Measurements from ENCODE around the gene CYP2S1.
"Not testable (repeated sequence)": the region's sequence is repeated elsewhere in the genome, so short reads cannot be mapped to it uniquely, and the experiment has no call there.

Gene CYP2S1

DNA sequence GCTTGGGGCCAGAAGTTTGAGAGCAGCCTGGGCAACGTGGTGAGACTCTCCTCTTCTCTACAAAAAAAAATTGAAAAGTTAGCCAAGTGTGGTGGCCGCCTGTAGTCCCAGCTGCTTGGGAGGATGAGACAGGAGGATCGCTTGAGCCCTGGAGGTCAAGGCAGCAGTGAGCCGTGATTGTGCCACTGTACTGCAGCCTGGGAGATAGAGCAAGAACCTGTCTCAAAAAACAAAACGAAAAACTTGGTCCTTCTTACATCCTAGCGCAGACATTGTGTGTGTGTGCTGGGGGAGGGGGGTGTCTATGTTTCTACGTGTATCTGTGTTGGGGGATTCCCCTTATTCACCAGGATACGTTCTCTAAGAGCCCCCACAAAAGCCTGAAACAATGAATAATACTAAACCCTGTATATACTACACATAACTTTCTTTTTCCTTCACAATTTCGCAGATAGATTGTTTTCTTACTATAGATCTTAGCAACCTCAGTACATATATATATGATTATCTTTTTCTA is 33.9 kb downstream of the CYP2S1 start:
- no peak for DNase-seq

GRCh38 chr19:41228486-41228885 is 35.5 kb downstream of the CYP2S1 start:
- no peak for DNase-seq

DNA sequence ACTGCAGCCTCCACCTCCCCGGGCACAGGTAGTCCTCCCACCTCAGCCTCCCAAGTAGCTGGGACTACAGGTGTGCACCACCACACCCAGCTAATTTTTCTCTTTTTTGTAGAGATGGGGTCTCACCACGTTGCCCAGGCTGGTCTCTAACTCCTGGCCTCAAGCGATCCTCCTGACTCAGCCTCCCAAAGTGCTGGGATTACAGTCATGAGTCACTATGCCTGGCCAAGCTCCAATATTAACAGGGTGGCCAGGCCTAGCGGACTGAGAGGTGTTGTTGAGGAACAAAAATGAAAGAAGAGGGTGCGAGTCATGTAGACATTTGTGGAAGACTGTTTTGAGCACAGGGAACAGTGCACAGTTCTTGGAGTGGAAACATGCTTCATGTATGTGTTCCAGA is 36.3 kb downstream of the CYP2S1 start:
- DNase-seq, result not testable (repeated sequence)

DNA sequence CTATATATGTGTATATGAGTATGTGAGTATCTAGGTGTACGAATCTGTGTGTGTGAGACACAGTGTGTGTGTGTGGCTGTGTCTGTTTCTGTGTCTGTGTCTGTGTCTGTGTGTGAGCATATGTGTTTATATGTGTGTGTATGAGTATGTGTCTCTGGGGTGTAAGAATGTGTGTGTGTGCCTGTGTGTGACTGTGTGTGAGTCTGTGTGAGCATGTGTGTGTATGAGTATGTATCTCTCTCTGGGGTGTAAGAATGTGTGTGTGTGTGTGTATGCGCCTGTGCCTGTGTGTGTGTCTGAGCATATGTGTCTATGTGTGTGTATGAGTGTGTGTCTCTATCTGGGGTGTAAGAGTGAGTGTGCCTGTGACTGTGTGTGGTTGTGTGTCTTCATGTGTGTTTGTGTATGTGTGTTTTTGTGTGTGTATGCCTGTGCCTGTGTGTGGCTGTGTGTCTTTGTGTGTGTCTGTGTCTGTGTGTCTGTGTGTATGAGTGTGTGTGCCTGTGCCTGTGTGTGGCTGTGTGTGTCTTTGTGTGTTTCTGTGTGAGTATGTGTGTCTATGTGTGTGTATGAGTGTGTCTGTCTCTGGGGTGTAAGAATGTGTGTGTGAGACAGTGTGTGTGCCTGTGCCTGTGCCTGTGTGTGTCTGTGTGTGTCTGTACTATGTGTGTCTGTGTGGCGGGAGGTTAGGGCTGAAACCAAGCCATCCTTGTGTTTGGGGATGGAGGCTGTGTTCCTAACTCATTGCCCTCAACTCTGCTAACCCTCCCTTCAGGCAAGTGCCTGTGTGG is 37.2 kb downstream of the CYP2S1 start:
- no peak for DNase-seq

GRCh38 chr19:41232686-41233085 is 39.7 kb downstream of the CYP2S1 start:
- DNase-seq, result no peak

DNA sequence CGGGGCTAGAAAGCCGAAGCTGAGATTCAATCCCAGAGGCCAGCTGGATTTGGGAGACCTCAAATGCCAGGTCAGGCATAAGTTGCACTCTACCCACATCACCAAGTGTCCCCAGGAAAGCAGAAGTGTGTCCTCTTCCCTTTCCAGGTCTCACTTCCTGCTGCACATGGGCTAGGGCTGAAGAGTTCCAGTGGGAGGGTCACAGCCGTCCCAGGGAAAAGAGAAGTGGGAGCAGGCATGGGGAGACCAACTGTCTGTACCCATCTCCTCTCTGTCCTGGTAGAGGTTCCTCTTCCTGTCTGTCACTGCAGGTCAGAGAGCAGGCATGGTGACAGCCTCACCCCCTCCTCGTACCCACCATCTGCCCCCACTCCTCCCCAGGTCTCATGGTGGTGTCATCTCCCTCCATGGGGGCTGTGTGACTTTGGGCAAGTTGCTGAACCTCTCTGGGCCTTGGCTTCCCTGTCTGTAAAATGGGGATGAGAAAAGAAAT is 40.8 kb downstream of the CYP2S1 start:
- DNase-seq, result no peak

GRCh38 chr19:41234512-41235168 is 41.6 kb downstream of the CYP2S1 start:
- no peak for DNase-seq

DNA sequence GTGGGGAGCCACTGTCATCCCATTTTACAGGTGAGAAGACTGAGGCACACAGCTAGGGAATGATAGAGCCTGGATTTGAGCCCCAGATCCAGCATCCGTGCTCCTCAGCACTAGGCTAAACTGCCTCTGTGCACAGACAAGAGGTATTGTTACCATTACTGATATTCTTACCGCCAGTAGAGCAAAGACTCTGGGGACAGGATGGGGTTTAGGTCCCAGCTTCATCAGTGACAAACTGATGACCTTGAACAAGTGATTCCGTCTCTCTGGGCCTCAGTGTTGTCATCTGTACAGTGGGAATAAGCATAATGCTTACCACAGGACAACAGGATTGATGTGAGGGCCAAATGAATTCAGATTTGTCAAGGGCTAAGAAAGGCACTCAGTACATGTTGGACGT is 42.5 kb downstream of the CYP2S1 start:
- DNase-seq, result no peak

DNA sequence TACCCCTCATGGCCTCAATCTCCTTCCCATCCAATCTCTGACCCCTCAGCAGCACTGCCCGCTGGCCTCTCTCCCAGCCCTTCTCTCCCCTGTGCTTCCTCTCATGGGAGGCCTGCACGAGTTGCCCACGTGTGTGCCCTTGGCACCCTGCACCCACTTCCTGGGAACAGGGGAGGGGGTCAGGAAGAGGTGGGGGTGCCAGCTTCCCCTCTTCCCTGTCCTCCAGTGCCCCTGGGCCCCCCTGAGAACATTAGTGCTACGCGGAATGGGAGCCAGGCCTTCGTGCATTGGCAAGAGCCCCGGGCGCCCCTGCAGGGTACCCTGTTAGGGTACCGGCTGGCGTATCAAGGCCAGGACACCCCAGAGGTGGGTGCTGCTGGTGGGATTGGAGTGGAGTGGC is 45.2 kb downstream of the CYP2S1 start:
- no peak for DNase-seq

DNA sequence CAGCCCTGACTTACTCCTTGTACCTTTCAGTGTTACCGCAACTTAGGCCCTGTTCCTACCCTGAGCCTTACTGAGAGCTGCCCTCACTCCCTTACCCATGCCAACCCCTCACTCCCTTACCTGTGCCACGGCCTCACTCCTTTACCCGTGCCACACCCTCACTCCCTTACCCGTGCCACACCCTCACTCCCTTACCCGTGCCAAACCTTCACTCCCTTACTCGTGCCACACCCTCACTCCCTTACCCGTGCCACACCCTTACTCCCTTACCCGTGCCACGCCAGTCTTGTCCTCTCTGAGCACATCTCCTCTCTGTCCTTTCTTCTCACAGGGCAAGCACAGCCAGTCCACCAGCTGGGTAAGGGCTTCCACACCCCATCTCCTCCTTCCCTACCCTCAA is 46.3 kb downstream of the CYP2S1 start:
- DNase-seq, result no peak

GRCh38 chr19:41239961-41240574 is 47.0 kb downstream of the CYP2S1 start:
- no peak for DNase-seq

GRCh38 chr19:41241859-41242258 is 48.8 kb downstream of the CYP2S1 start:
- DNase-seq, result no peak

DNA sequence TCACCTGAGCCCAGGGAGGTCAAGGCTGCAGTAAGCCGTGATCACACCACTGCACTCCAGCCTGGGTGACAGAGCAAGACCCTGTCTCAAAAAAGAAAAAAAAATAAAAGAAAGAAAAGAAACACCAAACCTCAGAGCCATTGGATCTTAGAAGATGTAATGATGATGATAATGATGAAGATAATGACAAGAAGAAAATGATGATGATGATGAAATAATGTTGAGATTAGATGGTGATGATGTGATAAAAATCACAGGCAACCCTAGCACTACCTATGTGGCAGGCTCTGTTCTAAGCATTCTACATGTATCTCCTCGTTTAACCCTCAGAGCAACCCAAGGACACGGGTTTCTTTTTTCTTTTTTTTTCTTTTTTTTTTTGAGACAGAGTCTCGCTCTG is 51.1 kb downstream of the CYP2S1 start:
- DNase-seq, result no peak

DNA sequence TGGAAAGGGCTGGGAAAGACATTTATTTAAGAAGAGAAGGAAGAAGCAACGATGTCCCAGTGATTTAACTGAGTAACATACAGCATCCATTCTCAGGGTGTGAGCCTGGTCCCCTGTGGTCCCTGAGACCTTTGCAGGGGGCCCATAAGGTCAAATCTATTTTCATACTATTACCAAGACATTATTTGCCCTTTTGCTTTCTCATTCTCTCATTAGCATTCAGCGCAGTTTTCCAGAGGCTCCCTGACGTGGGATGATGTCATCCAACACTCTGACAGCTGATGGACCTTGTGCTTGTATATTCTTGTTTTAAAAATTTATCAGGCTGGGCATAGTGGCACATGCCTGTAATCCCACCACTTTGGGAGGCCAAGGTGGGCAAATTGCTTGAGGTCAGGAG is 52.8 kb downstream of the CYP2S1 start:
- no peak for DNase-seq

- DNase-seq, result no peak
These were observed 55.9 kb downstream of the CYP2S1 start for GRCh38 chr19:41248895-41249294.

DNA sequence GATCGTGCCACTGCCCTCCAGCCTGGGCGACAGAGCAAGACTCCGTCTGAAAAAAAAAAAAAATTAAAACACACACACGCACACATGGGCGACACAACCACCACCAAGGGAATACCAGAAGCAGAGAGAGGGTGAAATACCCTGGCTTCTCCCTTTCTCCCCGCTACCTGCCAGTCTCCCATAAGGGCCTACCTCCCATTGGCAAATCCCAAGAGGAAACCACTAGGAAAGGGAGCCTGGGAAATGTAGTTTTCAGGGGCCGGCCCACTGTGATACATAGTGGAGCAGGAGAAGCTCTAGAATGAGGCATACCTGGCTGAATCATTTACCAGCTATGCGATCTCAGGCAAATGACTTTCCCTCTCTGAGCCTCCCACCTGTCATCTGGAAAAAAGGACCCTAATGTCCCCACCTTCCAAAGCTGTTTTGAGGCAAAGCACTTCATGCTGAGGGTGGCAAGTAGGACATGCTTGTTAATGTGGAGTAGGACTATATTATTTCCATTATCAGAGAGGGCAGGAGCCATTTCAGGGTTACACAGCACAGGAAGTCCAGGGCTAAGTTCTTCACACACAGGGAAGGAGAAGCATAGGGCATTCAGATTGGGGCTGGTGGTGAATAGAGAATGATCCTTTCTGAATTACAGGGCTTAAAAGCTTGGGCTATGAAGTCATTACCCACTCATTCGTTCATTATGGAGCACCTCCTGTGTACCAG is 56.8 kb downstream of the CYP2S1 start:
- DNase-seq, result no peak

DNA sequence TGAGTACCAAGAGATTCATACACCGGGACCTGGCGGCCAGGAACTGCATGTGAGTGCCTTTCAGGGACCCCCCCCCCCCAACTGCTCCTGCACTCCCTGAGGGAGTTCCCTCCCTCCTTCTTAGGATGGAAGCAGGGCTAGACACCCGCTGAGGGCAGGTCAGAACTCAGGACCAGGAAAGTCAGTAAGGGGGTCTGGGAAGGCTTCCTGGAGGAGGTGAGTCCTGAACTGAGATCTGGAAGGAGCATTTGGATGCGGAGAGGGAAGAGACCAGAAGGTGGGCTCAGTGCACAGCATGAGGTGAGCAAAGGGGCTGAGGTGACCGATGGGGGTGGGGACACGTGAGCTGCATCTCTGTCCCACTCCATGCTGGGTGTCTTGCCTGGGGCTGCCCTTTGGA is 60.6 kb downstream of the CYP2S1 start:
- DNase-seq, result no peak

- DNase-seq, result no peak
These were observed 62.2 kb downstream of the CYP2S1 start for GRCh38 chr19:41255171-41255570.

Measured in NCI-H1436 (cell line).